GM12878 (cell line): ENCODE measurements around the gene SRCIN1. TPM values are rescaled to one million over a fixed set of nuclear protein-coding genes. Genes with fewer than 3 reads are reported as not detected.

Experiments used
- ATAC-seq: fragments of 200-7000 bp; cut with Tn5 transposase; 3 replicates; pipeline ENCODE4 v1.9.1; 2020; ENCODE audit warnings: mild to moderate bottlenecking, moderate library complexity
- BruUV-seq: library from RNA; stranded (reverse); fragments of 400-500 nt; replicated peaks from 2 replicates; lab custom pipeline; 2021; lab: Mats Ljungman, UMichigan
- CTCF ChIA-PET: fragments of 300-600 bp; sonication (Branson Sonifier 250); formaldehyde crosslinking; extraction: SDS; loops from one replicate; lab custom pipeline; 2021; ENCODE audit warnings: inconsistent platforms; lab: Yijun Ruan, JAX
- POLR2A ChIA-PET: fragments of 350-600 bp; formaldehyde crosslinking; extraction: SDS; loops from one replicate; lab custom pipeline; 2021; ENCODE audit warnings: inconsistent platforms; lab: Charles Lee
- RAD21 ChIA-PET: fragments of 300-600 bp; sonication (Branson Sonifier 250); formaldehyde crosslinking; loops from one replicate; lab custom pipeline; 2023; ENCODE audit warnings: antibody characterized with exemption; ENCODE audit not compliant: unreplicated experiment; lab: Charles Lee
- SMC1A ChIA-PET: fragments of 300-600 bp; sonication (Branson Sonifier 250); formaldehyde crosslinking; loops from one replicate; lab custom pipeline; 2023; ENCODE audit not compliant: unreplicated experiment, uncharacterized antibody; lab: Charles Lee
- DNase-seq: peaks from one replicate; pipeline ENCODE4 v3.0.0-alpha.2; 2011; ENCODE audit warnings: low read depth, low spot score
- FAIRE-seq: peaks from 3 replicates; lab custom pipeline; 2011; peaks lifted over from hg19 to GRCh38; lab: Jason Lieb, UNC
- H2AFZ ChIP-seq: 2 replicates; pipeline ENCODE4 v1.6.0; 2011; ENCODE audit warnings: low read depth, low read length, control low read depth; ENCODE audit not compliant: control insufficient read depth
- H3K27ac ChIP-seq: 2 replicates; pipeline ENCODE4 v1.5.1; 2011; ENCODE audit warnings: control low read depth; ENCODE audit not compliant: control insufficient read depth, insufficient read depth
- H3K27me3 ChIP-seq, 2 experiments: replicated peaks in 1 of 2; 2 replicates each; pipeline versions ENCODE4 v1.6.0 to v1.6.1; 2011; ENCODE audit warnings: low read length in 1 of 2; ENCODE audit not compliant: control insufficient read depth in 2 of 2, insufficient read depth in 2 of 2
- H3K36me3 ChIP-seq, 2 experiments: 2 replicates each; pipeline ENCODE4 v1.5.1; 2011; ENCODE audit warnings: low read length in 1 of 2; ENCODE audit not compliant: control insufficient read depth in 2 of 2, insufficient read depth in 2 of 2
- H3K4me1 ChIP-seq: 2 replicates; pipeline ENCODE4 v1.6.1; 2011; ENCODE audit warnings: mild to moderate bottlenecking, low read length, moderate library complexity, mixed read lengths; ENCODE audit not compliant: control insufficient read depth, insufficient read depth
- H3K4me2 ChIP-seq: 2 replicates; pipeline ENCODE4 v1.6.0; 2011; ENCODE audit warnings: control low read depth; ENCODE audit not compliant: control insufficient read depth, insufficient read depth
- H3K4me3 ChIP-seq: fragments of 200-600 bp; sonication (generic); 2 replicates; pipeline ENCODE4 v1.5.1; 2016
- H3K79me2 ChIP-seq: 2 replicates; pipeline ENCODE4 v1.6.0; 2011; ENCODE audit warnings: low read length; ENCODE audit not compliant: control insufficient read depth, insufficient read depth
- H3K9ac ChIP-seq: 2 replicates; pipeline ENCODE4 v1.8.0; 2011; ENCODE audit warnings: low read length, control low read depth, mixed read lengths; ENCODE audit not compliant: control insufficient read depth, insufficient read depth
- H3K9me3 ChIP-seq: replicated peaks from 3 replicates; pipeline ENCODE4 v1.5.1; 2011; ENCODE audit warnings: mild to moderate bottlenecking, low read length; ENCODE audit not compliant: control insufficient read depth, insufficient read depth
- H4K20me1 ChIP-seq: 2 replicates; pipeline ENCODE4 v1.6.0; 2011; ENCODE audit not compliant: control insufficient read depth, insufficient read depth
- CHD1 ChIP-seq: IDR thresholded peaks from 2 replicates; pipeline ENCODE4 v1.6.1; 2012; ENCODE audit warnings: low read depth, low read length, improper control_type of control experiment
- EED ChIP-seq: sonication (generic); IDR thresholded peaks from 2 replicates; pipeline ENCODE4 v1.6.1; 2016; ENCODE audit warnings: antibody characterized with exemption, low read depth
- ETV6 ChIP-seq, 2 experiments: fragments of 450-650 bp in 1 of 2; IDR thresholded peaks in 1 of 2; conservative IDR thresholded peaks in 1 of 2; 2 replicates each; pipeline ENCODE4 v1.6.1; 2014; ENCODE audit warnings: antibody characterized with exemption in 1 of 2, borderline replicate concordance in 1 of 2, low read depth in 1 of 2, mild to moderate bottlenecking in 1 of 2, moderate library complexity in 1 of 2
- HDAC6 ChIP-seq: fragments of 200-600 bp; sonication (generic); IDR thresholded peaks from one replicate; pipeline ENCODE4 v1.8.0; 2017; ENCODE audit warnings: antibody characterized with exemption; ENCODE audit not compliant: unreplicated experiment
- IRF5 ChIP-seq: fragments of 450-650 bp; IDR thresholded peaks from 2 replicates; pipeline ENCODE4 v1.6.1; 2017; ENCODE audit warnings: borderline replicate concordance
- MEF2B ChIP-seq: fragments of 450-650 bp; IDR thresholded peaks from 2 replicates; pipeline ENCODE4 v1.6.1; 2018; ENCODE audit warnings: mild to moderate bottlenecking, moderate library complexity; ENCODE audit not compliant: partially characterized antibody, poor library complexity, severe bottlenecking
- MTA2 ChIP-seq: fragments of 450-650 bp; IDR thresholded peaks from 2 replicates; pipeline ENCODE4 v1.6.1; 2016; ENCODE audit warnings: low read depth, mild to moderate bottlenecking, moderate library complexity
- MYB ChIP-seq: fragments of 150-350 bp; IDR thresholded peaks from 2 replicates; pipeline ENCODE4 v1.6.1; 2014; ENCODE audit warnings: mild to moderate bottlenecking, low read depth, low read length, borderline replicate concordance
- SPI1 ChIP-seq: IDR thresholded peaks from 2 replicates; pipeline ENCODE4 v1.6.1; 2011; ENCODE audit warnings: low read depth, mild to moderate bottlenecking, low read length, moderate library complexity, borderline replicate concordance; ENCODE audit not compliant: insufficient read depth
- SUZ12 ChIP-seq: fragments of 200-600 bp; sonication (generic); IDR thresholded peaks from one replicate; pipeline ENCODE4 v1.6.1; 2018; ENCODE audit warnings: antibody characterized with exemption, mild to moderate bottlenecking; ENCODE audit not compliant: unreplicated experiment
- YY1 ChIP-seq: IDR thresholded peaks from 2 replicates; pipeline ENCODE4 v1.6.1; 2011; ENCODE audit warnings: low read depth, mild to moderate bottlenecking, low read length
- ZNF24 ChIP-seq: fragments of 450-650 bp; IDR thresholded peaks from 2 replicates; pipeline ENCODE4 v1.6.1; 2017; ENCODE audit warnings: antibody characterized with exemption, mild to moderate bottlenecking
- ZNF274 ChIP-seq: IDR thresholded peaks from one replicate; pipeline ENCODE4 v1.8.0; 2011; ENCODE audit not compliant: insufficient read length, insufficient read depth
- WGBS: methylation state at CpG from one replicate; pipeline ENCODE4 v1.1.6; 2016; ENCODE audit warnings: low lambda C conversion rate; ENCODE audit not compliant: insufficient replicate concordance, insufficient coverage; ENCODE audit errors: missing lambda C conversion rate; 5-methylcytosine and 5-hydroxymethylcytosine counted together
- in situ Hi-C: fragments of 300-500 bp; cut with MboI; formaldehyde crosslinking; loops from 9 replicates; pipeline ENCODE4 v1.14.3; 2018; ENCODE audit warnings: mixed read lengths
- intact Hi-C: fragments of 100-400 bp; cut with micrococcal nuclease; formaldehyde crosslinking; loops from one replicate; pipeline ENCODE4 v1.14.2; 2022; ENCODE audit not compliant: unreplicated experiment
- polyA plus RNA-seq, 11 experiments: library from polyadenylated mRNA; depleted of rRNA in 4 of 11; unstranded in 6 of 11; stranded (reverse) in 5 of 11; fragments of >200 nt; fragmentation: Nextera tagmentation in 4 of 11; fragmentation: Illumina TruSeq in 1 of 11; extraction: Ambion mirVana in 4 of 11; extraction: Trizol in 1 of 11; gene quantifications; 1 replicate in 1 of 11; 2 replicates in 10 of 11; pipeline versions ENCODE4 v1.2.1 to v1.2.3, GENCODE V29; 2011 to 2016; ENCODE audit warnings: inconsistent platforms in 2 of 11, missing spikeins in 2 of 11, low read depth in 1 of 11
- total RNA-seq, 4 experiments: library from RNA; depleted of rRNA in 3 of 4; stranded (reverse); fragments of >200 nt in 3 of 4; fragmentation: Illumina TruSeq in 1 of 4; extraction: Trizol in 1 of 4; gene quantifications; 2 replicates each; pipeline versions ENCODE4 v1.2.1 to v1.2.3, GENCODE V29; 2013 to 2021
- TF ChIP-seq, protein P1 (sequence below): fragments of 450-650 bp; formaldehyde crosslinking; IDR thresholded peaks from 2 replicates; pipeline ENCODE4 v1.4.0; 2022; ENCODE audit warnings: mild to moderate bottlenecking, moderate library complexity
- TF ChIP-seq, protein P2 (sequence below): fragments of 450-650 bp; IDR thresholded peaks from 2 replicates; pipeline ENCODE4 v1.6.1; 2017; ENCODE audit warnings: mild to moderate bottlenecking, moderate library complexity

Gene SRCIN1
- total and polyA plus RNA-seq, 10 of the 15 experiments (the other 5 are each of a cell fraction or from before 2014, with no cell fraction given) = under 0.01 to 0.74 (median 0.20) TPM; not detected in 3

- Histone ChIP-seq H3K27me3 (no peaks in the 10 kb centered on the region), H3K36me3 (no peaks in the 10 kb centered on the region), H4K20me1 (no peaks in the 10 kb centered on the region), H3K4me3 (peak overlapping the region; percentile 3; the same call in 1 of the 2 replicates), H2AFZ (peak overlapping the region; percentile 58), H3K9ac (peak overlapping the region; percentile 18; the same call in 1 of the 2 replicates), H3K4me2 (peak overlapping the region; percentile 81), H3K9me3 (no peaks in the 10 kb centered on the region), H3K79me2 (no peaks in the 10 kb centered on the region), H3K4me1 (peaks cover 17% of the 10 kb centered on the region), H3K27ac (peak overlapping the region; percentile 50)
- FAIRE-seq (no peak), DNase-seq (peak; percentile 21), ATAC-seq (no peak)
- in situ Hi-C loops (no loop called here), intact Hi-C loops (loop anchor here (1.0 kb wide), 3 partner anchors 41 to 136 kb away; no protein-coding TSS in a partner anchor)
- WGBS = 0% methylated on average over 2 of the region's 2 CpGs
- ChIA-PET CTCF (interaction anchor here (0.9 to 3.7 kb wide), 11 partner anchors 9 to 183 kb away, joined by 3 to 31 read pairs (median 4); partner anchors contain the start of gene SOCS7), POLR2A (no interaction called here), RAD21 (interaction anchor here (1.0 to 1.9 kb wide), 3 partner anchors 56 to 182 kb away, joined by 6 to 8 read pairs (median 7); partner anchors contain the start of gene ARHGAP23), SMC1A (interaction anchor here (0.8 to 1.5 kb wide), 8 partner anchors 41 to 182 kb away, joined by 3 to 11 read pairs (median 4); partner anchors contain the start of gene SOCS7)
- BruUV-seq = no TSS peak
- TF ChIP-seq MEF2B = no peak
- TF ChIP-seq HDAC6 = no peak
- TF ChIP-seq IRF5 = no peak
- no peak for TF ChIP-seq EED
- no peak for TF ChIP-seq MTA2
- TF ChIP-seq YY1 = peak; percentile 70
- TF ChIP-seq MYB = no peak
- no peak for TF ChIP-seq SUZ12
- 0 out of 4 replicates have a peak, but pooled peaks of 1 of the 2 experiments have one; percentile 0 for TF ChIP-seq ETV6 (conservative IDR thresholded peaks at IDR 0.05 in 1 of 2, IDR thresholded peaks at IDR 0.05 in 1 of 2; ENCODE audit: borderline replicate concordance in 1 of 2, low read depth in 1 of 2)
- no peak for TF ChIP-seq ZNF24
- TF ChIP-seq ZNF274 = no peak
- TF ChIP-seq SPI1 = no peak
- no peak for TF ChIP-seq CHD1
- TF ChIP-seq, protein P1, sequence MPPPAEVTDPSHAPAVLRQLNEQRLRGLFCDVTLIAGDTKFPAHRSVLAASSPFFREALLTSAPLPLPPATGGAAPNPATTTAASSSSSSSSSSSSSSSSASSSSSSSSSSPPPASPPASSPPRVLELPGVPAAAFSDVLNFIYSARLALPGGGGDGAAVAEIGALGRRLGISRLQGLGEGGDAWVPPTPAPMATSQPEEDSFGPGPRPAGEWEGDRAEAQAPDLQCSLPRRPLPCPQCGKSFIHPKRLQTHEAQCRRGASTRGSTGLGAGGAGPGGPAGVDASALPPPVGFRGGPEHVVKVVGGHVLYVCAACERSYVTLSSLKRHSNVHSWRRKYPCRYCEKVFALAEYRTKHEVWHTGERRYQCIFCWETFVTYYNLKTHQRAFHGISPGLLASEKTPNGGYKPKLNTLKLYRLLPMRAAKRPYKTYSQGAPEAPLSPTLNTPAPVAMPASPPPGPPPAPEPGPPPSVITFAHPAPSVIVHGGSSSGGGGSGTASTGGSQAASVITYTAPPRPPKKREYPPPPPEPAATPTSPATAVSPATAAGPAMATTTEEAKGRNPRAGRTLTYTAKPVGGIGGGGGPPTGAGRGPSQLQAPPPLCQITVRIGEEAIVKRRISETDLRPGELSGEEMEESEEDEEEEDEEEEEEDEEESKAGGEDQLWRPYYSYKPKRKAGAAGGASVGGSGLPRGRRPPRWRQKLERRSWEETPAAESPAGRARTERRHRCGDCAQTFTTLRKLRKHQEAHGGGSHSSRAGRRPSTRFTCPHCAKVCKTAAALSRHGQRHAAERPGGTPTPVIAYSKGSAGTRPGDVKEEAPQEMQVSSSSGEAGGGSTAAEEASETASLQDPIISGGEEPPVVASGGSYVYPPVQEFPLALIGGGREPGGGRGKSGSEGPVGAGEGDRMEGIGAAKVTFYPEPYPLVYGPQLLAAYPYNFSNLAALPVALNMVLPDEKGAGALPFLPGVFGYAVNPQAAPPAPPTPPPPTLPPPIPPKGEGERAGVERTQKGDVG (CRISPR knock-in tag) = no peak
- TF ChIP-seq, protein P2, sequence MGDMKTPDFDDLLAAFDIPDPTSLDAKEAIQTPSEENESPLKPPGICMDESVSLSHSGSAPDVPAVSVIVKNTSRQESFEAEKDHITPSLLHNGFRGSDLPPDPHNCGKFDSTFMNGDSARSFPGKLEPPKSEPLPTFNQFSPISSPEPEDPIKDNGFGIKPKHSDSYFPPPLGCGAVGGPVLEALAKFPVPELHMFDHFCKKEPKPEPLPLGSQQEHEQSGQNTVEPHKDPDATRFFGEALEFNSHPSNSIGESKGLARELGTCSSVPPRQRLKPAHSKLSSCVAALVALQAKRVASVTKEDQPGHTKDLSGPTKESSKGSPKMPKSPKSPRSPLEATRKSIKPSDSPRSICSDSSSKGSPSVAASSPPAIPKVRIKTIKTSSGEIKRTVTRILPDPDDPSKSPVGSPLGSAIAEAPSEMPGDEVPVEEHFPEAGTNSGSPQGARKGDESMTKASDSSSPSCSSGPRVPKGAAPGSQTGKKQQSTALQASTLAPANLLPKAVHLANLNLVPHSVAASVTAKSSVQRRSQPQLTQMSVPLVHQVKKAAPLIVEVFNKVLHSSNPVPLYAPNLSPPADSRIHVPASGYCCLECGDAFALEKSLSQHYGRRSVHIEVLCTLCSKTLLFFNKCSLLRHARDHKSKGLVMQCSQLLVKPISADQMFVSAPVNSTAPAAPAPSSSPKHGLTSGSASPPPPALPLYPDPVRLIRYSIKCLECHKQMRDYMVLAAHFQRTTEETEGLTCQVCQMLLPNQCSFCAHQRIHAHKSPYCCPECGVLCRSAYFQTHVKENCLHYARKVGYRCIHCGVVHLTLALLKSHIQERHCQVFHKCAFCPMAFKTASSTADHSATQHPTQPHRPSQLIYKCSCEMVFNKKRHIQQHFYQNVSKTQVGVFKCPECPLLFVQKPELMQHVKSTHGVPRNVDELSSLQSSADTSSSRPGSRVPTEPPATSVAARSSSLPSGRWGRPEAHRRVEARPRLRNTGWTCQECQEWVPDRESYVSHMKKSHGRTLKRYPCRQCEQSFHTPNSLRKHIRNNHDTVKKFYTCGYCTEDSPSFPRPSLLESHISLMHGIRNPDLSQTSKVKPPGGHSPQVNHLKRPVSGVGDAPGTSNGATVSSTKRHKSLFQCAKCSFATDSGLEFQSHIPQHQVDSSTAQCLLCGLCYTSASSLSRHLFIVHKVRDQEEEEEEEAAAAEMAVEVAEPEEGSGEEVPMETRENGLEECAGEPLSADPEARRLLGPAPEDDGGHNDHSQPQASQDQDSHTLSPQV = no peak
Measured at GRCh38 chr17:38485146-38485468, 120.6 kb downstream of the SRCIN1 start.
